NB4 (cell line): ENCODE results near the gene MYO1E.

Experiments
- MAX ChIP-seq: IDR thresholded peaks from 2 replicates; pipeline ENCODE4 v1.6.1; 2011; ENCODE audit warnings: low read depth, low read length
- MYC ChIP-seq: IDR thresholded peaks from 2 replicates; pipeline ENCODE4 v1.6.1; 2011; ENCODE audit warnings: low read depth, low read length
- POLR2A ChIP-seq: IDR thresholded peaks from 2 replicates; pipeline ENCODE4 v1.6.1; 2011; ENCODE audit warnings: mild to moderate bottlenecking; ENCODE audit not compliant: insufficient read length; ENCODE audit errors: extremely low read depth
- TF ChIP-seq, protein P1 (sequence below): IDR thresholded peaks from one replicate; pipeline ENCODE4 v1.5.1; 2012; ENCODE audit warnings: low read depth, low read length

DNA sequence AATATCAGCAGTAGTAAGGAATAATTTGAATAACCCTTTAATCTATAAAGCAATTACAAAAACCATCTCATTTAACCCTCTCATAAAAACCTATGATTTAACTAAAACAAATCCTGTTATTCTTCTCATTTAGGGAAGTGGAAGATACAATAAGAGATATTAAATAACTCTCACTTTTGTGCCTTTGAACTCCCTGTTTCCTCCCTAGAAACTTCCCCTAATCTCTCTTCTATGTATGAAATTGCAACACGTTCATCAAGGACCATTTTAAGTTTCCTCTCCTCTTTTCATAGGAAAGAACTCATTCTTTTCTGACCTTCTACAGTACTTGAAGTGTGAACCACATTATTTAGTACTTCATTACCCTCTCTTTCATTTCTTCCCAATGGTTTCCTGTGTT is 46.5 kb upstream of the MYO1E start:
- TF ChIP-seq, protein P1, sequence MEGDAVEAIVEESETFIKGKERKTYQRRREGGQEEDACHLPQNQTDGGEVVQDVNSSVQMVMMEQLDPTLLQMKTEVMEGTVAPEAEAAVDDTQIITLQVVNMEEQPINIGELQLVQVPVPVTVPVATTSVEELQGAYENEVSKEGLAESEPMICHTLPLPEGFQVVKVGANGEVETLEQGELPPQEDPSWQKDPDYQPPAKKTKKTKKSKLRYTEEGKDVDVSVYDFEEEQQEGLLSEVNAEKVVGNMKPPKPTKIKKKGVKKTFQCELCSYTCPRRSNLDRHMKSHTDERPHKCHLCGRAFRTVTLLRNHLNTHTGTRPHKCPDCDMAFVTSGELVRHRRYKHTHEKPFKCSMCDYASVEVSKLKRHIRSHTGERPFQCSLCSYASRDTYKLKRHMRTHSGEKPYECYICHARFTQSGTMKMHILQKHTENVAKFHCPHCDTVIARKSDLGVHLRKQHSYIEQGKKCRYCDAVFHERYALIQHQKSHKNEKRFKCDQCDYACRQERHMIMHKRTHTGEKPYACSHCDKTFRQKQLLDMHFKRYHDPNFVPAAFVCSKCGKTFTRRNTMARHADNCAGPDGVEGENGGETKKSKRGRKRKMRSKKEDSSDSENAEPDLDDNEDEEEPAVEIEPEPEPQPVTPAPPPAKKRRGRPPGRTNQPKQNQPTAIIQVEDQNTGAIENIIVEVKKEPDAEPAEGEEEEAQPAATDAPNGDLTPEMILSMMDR, result no peak
- TF ChIP-seq MAX, result no peak
- no peak for TF ChIP-seq POLR2A
- no peak for TF ChIP-seq MYC
